ENCODE results near the gene ATP6V0D1.
"Not testable (repeated sequence)": the region's sequence is repeated elsewhere in the genome, so short reads cannot be mapped to it uniquely, and the experiment has no call there.

The ATP6V0D1 gene

GRCh38 chr16:67506468-67506867 is 25.5 kb upstream of the ATP6V0D1 start:
- TF ChIP-seq POLR2A (IDR thresholded peaks at IDR 0.05; ENCODE audit: extremely low read depth, insufficient read length) = no peak
- TF ChIP-seq CTCF (IDR thresholded peaks at IDR 0.05; ENCODE audit: low read depth, low read length) = no peak
- no peak for TF ChIP-seq MYC (IDR thresholded peaks at IDR 0.05; ENCODE audit: low read depth, low read length)
- TF ChIP-seq MAX (IDR thresholded peaks at IDR 0.05; ENCODE audit: low read depth, low read length) = no peak
- no peak for DNase-seq (ENCODE audit: low read depth)
- no peak overlapping the region for H3K4me3 ChIP-seq (ENCODE audit: low read depth, low read length)

GRCh38 chr16:67504031-67505021 is 23.4 kb upstream of the ATP6V0D1 start:
- no peak for DNase-seq (ENCODE audit: low read depth)
- TF ChIP-seq MAX (IDR thresholded peaks at IDR 0.05; ENCODE audit: low read depth, low read length) (no peak), POLR2A (IDR thresholded peaks at IDR 0.05; ENCODE audit: extremely low read depth, insufficient read length) (no peak), MYC (IDR thresholded peaks at IDR 0.05; ENCODE audit: low read depth, low read length) (no peak), CTCF (IDR thresholded peaks at IDR 0.05; ENCODE audit: low read depth, low read length) (no peak)
- no peak overlapping the region for H3K4me3 ChIP-seq (ENCODE audit: low read depth, low read length)

GRCh38 chr16:67499106-67499505 is 18.1 kb upstream of the ATP6V0D1 start:
- no peak for DNase-seq (ENCODE audit: low read depth)
- no peak overlapping the region for H3K4me3 ChIP-seq (ENCODE audit: low read depth, low read length)
- TF ChIP-seq MYC (IDR thresholded peaks at IDR 0.05; ENCODE audit: low read depth, low read length) = no peak
- TF ChIP-seq MAX (IDR thresholded peaks at IDR 0.05; ENCODE audit: low read depth, low read length) = no peak
- TF ChIP-seq POLR2A (IDR thresholded peaks at IDR 0.05; ENCODE audit: extremely low read depth, insufficient read length) = no peak
- no peak for TF ChIP-seq CTCF (IDR thresholded peaks at IDR 0.05; ENCODE audit: low read depth, low read length)

GRCh38 chr16:67490335-67491096 is 9.6 kb upstream of the ATP6V0D1 start:
- peak; percentile 82 for DNase-seq (ENCODE audit: low read depth)
- H3K4me3 ChIP-seq (ENCODE audit: low read depth, low read length) = no peak overlapping the region
- TF ChIP-seq POLR2A (IDR thresholded peaks at IDR 0.05; ENCODE audit: extremely low read depth, insufficient read length) = no peak
- no peak for TF ChIP-seq CTCF (IDR thresholded peaks at IDR 0.05; ENCODE audit: low read depth, low read length)
- TF ChIP-seq MYC (IDR thresholded peaks at IDR 0.05; ENCODE audit: low read depth, low read length) = no peak
- no peak for TF ChIP-seq MAX (IDR thresholded peaks at IDR 0.05; ENCODE audit: low read depth, low read length)

- no peak overlapping the region for H3K4me3 ChIP-seq (ENCODE audit: low read depth, low read length)
- TF ChIP-seq POLR2A (IDR thresholded peaks at IDR 0.05; ENCODE audit: extremely low read depth, insufficient read length) (no peak), CTCF (IDR thresholded peaks at IDR 0.05; ENCODE audit: low read depth, low read length) (no peak), MYC (IDR thresholded peaks at IDR 0.05; ENCODE audit: low read depth, low read length) (no peak), MAX (IDR thresholded peaks at IDR 0.05; ENCODE audit: low read depth, low read length) (no peak)
- DNase-seq (ENCODE audit: low read depth) = no peak
Observed at GRCh38 chr16:67489401-67490083, 8.6 kb upstream of the ATP6V0D1 start.

- DNase-seq (ENCODE audit: low read depth) = peak; percentile 42
- not testable (repeated sequence) for H3K4me3 ChIP-seq (ENCODE audit: low read depth, low read length)
Observed at GRCh38 chr16:67487561-67487960, 6.6 kb upstream of the ATP6V0D1 start.

All from NB4 (cell line).